GM13976 (cell line): Measurements from ENCODE around the gene WASL.

Experiments
- DNase-seq: peaks from one replicate; pipeline ENCODE4 v3.0.0; 2012; ENCODE audit warnings: low spot score
- in situ Hi-C: fragments of 300-500 bp; cut with MboI; formaldehyde crosslinking; loops from one replicate; pipeline ENCODE4 v1.12.0; 2022; ENCODE audit warnings: low sequenced_read_pairs, mixed read lengths, inconsistent platforms; ENCODE audit not compliant: unreplicated experiment
- TF ChIP-seq, protein P1 (sequence below): IDR thresholded peaks from 2 replicates; pipeline ENCODE4 v1.5.1; 2012; ENCODE audit warnings: borderline replicate concordance, mild to moderate bottlenecking; ENCODE audit not compliant: insufficient read depth; ENCODE audit errors: extremely low read depth, missing control alignments, control extremely low read depth

WASL gene

DNA sequence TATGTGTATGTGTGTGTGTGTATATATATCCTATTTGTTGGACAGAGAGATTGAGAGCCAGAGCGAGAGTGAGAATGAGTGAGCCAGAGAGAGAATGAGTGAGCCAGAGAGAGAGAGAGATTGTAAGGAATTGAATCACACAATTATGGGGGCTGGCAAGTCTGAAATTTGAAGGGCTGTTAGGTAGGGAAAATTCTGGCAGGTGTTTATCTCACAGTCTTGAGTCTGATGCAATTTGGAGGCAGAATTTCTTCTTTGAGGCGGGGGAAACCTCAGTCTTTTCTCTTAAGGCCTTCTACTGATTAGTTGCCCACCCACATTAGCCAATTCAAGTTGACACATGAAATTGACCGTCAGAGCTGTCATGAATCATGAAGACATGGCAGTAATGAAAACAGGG, 41.0 kb upstream of the WASL start:
- in situ Hi-C loops: no loop called here
- no peak for DNase-seq
- TF ChIP-seq, protein P1, sequence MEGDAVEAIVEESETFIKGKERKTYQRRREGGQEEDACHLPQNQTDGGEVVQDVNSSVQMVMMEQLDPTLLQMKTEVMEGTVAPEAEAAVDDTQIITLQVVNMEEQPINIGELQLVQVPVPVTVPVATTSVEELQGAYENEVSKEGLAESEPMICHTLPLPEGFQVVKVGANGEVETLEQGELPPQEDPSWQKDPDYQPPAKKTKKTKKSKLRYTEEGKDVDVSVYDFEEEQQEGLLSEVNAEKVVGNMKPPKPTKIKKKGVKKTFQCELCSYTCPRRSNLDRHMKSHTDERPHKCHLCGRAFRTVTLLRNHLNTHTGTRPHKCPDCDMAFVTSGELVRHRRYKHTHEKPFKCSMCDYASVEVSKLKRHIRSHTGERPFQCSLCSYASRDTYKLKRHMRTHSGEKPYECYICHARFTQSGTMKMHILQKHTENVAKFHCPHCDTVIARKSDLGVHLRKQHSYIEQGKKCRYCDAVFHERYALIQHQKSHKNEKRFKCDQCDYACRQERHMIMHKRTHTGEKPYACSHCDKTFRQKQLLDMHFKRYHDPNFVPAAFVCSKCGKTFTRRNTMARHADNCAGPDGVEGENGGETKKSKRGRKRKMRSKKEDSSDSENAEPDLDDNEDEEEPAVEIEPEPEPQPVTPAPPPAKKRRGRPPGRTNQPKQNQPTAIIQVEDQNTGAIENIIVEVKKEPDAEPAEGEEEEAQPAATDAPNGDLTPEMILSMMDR: no peak

DNA sequence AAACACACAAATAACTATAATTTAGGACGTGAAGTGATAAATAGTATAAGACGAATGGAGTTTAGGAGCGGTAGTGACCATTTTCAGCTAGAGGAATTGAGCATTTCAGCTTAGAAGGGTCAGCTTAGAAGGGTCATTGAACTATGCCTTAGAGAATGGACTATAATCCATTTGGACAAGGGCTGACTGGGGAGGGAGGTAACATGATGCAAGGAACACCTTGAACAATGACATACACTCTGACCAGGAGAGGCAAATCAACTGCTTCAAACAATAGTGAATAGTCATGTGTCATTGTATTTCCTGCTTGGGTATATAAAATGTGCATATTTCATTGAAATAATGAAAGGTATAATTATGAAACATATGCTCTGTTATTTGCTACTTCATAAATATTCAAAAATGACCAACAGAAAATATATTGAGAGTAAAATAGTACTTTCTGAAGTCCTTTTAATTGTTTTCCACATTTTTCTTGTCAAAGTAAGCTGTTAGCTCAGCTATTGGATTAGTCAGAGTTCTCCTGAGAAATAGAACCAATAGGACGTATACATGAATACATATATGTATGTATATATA, 40.5 kb upstream of the WASL start:
- no peak for DNase-seq
- in situ Hi-C loops: no loop called here
- TF ChIP-seq, protein P1: no peak

DNA sequence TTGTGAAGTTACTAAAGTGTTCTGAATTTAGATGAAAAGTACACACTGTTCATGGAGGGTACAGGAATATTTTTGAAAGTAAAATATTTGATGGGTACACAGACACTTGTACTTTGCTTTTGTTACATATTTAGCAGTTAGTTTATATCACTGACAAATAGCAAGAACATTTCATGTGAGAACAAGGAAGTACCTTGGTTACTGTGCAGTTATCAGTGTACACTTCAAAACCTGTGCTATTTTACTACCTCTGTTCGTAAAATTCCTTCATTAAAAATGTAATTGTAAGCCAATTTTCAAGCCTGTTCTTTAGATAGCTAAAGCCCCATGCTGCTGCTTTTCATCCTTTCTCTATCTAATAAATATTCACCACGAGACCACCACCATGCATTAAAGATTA, 39.8 kb upstream of the WASL start:
- in situ Hi-C loops: no loop called here
- no peak for DNase-seq
- TF ChIP-seq, protein P1: no peak

DNA sequence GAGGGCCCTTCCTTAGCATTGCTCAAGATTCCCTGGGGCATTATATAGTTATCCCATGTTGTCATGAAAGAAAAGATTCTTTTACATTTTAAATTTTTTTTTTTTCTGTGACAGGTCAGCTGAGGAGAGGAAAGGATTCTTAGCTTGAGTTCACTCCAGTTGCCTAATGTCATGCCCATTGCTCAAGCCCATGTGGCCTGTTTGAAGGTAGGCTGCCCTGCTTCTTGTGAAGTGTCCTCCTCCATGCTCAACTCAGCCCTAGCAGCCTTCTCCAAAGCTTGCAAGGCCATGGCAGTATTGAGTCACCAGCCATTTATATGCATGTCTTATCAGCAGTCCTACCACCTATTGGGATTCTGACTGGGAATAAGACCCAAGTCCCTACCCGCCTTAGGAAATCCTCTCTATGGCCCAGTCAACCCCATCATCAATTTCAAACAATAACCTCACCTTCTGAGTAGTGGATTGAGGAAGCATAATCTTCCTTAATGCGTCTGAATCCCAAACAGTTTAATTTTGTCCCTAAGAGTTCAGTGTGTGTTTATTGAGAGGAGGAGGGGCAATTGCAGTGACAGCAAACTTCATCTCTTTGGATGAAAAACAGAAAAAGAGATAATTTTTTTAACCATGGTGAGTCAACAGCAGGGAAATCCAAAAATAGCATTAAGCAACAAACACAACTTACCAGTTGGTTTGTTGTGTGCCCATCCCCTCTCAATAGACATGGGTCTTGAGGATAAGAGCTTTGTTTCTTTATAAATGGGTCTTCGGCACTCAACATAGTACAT, 38.6 kb upstream of the WASL start:
- DNase-seq: no peak
- in situ Hi-C loops: no loop called here
- TF ChIP-seq, protein P1: no peak

DNA sequence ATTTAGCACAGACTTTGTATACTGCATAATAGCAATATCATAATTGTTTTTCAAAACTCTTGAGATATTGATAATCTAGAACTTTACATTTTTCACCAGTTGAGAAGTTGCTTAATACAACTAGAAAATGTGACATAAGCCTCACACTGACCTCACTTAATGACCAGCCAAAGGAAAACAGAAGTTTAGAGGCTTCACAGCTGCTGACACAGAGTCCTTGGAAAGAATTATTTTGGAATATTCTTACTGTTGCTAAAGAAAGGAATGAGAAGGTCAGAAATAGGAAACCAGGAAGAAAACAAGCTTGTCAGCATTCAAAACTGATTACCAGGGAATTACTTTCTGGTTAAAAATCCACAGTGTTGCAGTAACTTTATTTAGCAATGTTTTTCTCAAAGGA, 35.5 kb upstream of the WASL start:
- DNase-seq: no peak
- in situ Hi-C loops: no loop called here
- TF ChIP-seq, protein P1: no peak

DNA sequence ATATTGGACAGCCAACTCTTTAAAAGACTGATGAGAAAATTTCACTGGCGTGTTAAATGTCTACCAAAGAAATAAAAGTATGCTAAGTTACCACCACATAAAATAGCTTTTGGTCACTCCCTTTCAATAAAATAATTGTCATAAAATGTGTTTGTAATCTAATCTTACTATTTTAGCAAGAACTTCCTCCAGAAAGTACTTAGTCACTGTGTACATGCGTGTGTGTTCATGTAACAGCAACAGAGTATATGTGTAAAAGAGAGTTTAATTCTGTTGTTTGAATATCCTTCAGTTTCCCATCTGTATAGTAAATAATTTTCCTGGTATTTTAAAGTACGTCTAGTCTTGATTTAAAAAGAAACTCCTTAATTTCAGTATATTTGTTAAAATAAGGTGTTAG, 35.0 kb upstream of the WASL start:
- in situ Hi-C loops: no loop called here
- no peak for DNase-seq
- TF ChIP-seq, protein P1: no peak
